OCI-LY1 (cell line): ENCODE results near the gene REC114.

ENCODE experiments used
- EZH2 ChIP-seq: fragments of 200-600 bp; sonication (generic), shearing (Covaris generic); IDR thresholded peaks from 2 replicates; pipeline ENCODE4 v1.8.0; 2017; ENCODE audit warnings: borderline replicate concordance, mixed run types, mild to moderate bottlenecking, antibody characterized with exemption, low read length, moderate library complexity, mixed read lengths
- TF ChIP-seq, protein P1 (sequence below): fragments of 200-600 bp; sonication (generic), shearing (Covaris generic); IDR thresholded peaks from 2 replicates; pipeline ENCODE4 v1.5.1; 2017; ENCODE audit warnings: mild to moderate bottlenecking, antibody characterized with exemption, low read length, moderate library complexity, mixed read lengths

DNA sequence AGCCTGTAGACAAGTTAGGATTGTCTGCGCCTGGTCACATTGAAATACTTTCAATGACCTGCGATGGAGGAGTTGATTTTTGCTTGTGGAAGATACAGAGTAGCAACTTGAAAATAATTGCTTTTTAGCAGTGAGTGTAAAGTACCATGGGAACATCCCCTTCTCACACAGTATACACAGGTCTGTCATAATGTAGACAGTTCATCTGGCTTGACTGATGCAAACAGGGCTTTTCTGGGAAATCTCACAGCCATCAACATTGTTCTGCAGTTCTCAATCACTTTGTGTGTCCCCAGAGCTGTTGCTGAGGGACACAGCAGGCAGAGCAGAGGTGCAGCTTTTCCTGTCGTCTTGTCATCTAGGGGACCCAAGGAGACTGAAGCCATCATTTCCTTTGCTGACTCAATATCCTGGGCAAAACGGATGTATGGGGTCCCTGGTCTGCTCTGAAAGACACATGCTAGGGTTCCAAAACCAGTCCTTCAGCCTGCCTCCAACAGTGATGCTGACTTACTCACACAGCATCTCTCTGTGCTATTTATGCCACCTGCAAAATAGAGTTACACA is 5.3 kb upstream of the REC114 start:
- TF ChIP-seq, protein P1, sequence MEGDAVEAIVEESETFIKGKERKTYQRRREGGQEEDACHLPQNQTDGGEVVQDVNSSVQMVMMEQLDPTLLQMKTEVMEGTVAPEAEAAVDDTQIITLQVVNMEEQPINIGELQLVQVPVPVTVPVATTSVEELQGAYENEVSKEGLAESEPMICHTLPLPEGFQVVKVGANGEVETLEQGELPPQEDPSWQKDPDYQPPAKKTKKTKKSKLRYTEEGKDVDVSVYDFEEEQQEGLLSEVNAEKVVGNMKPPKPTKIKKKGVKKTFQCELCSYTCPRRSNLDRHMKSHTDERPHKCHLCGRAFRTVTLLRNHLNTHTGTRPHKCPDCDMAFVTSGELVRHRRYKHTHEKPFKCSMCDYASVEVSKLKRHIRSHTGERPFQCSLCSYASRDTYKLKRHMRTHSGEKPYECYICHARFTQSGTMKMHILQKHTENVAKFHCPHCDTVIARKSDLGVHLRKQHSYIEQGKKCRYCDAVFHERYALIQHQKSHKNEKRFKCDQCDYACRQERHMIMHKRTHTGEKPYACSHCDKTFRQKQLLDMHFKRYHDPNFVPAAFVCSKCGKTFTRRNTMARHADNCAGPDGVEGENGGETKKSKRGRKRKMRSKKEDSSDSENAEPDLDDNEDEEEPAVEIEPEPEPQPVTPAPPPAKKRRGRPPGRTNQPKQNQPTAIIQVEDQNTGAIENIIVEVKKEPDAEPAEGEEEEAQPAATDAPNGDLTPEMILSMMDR = no peak
- no peak for TF ChIP-seq EZH2
